ENCODE results near the gene SPIN2B. TPM values are rescaled to one million over a fixed set of nuclear protein-coding genes. Genes with fewer than 3 reads are reported as not detected.
"Not testable (repeated sequence)": the region's sequence is repeated elsewhere in the genome, so short reads cannot be mapped to it uniquely, and the experiment has no call there.

The SPIN2B gene
- total RNA-seq, 1 experiment from 2014 or later = 9.1 TPM

DNA sequence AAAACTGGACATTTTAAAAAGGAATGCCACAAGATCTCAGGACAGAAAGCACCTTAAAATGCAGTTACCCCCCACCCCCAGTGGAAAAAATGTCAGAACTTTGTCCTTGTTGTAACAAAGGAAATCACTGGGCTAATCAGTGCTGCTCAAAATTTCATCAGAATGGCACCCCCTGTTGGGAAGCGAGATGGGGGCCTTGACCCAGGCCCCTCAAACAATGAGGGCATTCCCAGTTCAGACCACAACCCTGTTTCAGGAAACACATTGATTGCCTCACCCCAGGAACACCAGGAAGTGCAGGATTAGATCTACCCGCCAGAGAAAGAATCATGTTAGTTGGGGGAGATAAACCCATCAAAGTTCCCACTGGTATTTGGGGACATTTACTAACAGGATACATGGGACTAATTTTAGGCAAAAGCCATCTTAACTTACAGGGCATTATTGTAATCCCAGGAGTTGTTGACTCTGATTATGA, 16.4 kb downstream of the SPIN2B start:
- no peaks in the 10 kb centered on the region for H3K36me3 ChIP-seq (ENCODE audit: insufficient read depth, low read length, poor library complexity, severe bottlenecking)
- peak; percentile 56 for DNase-seq (ENCODE audit: low spot score)
- intact Hi-C loops (cut with micrococcal nuclease; ENCODE audit: unreplicated experiment) = no loop called here
- H3K4me1 ChIP-seq (ENCODE audit: insufficient read depth, low read length, poor library complexity, severe bottlenecking) = peaks cover 5% of the 10 kb centered on the region
- no peaks in the 10 kb centered on the region for H3K27me3 ChIP-seq (replicated peaks; ENCODE audit: insufficient read depth, low read depth, low read length, poor library complexity)
- no peak for TF ChIP-seq EZH2 (IDR thresholded peaks at IDR 0.05; ENCODE audit: borderline replicate concordance, low read depth, low read length, poor library complexity, severe bottlenecking)
- TF ChIP-seq, protein P1, sequence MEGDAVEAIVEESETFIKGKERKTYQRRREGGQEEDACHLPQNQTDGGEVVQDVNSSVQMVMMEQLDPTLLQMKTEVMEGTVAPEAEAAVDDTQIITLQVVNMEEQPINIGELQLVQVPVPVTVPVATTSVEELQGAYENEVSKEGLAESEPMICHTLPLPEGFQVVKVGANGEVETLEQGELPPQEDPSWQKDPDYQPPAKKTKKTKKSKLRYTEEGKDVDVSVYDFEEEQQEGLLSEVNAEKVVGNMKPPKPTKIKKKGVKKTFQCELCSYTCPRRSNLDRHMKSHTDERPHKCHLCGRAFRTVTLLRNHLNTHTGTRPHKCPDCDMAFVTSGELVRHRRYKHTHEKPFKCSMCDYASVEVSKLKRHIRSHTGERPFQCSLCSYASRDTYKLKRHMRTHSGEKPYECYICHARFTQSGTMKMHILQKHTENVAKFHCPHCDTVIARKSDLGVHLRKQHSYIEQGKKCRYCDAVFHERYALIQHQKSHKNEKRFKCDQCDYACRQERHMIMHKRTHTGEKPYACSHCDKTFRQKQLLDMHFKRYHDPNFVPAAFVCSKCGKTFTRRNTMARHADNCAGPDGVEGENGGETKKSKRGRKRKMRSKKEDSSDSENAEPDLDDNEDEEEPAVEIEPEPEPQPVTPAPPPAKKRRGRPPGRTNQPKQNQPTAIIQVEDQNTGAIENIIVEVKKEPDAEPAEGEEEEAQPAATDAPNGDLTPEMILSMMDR (conservative IDR thresholded peaks at IDR 0.05; ENCODE audit: low read depth, low read length) = no peak
- no peaks in the 10 kb centered on the region for H3K9me3 ChIP-seq (ENCODE audit: low read depth, low read length, poor library complexity, severe bottlenecking)
- H3K4me3 ChIP-seq (ENCODE audit: low read depth, low read length, poor library complexity, severe bottlenecking) = no peak overlapping the region
- no TSS peak for BruUV-seq (replicated peaks)
- ChIA-PET CTCF (no interaction called here), POLR2A (ENCODE audit: low non-redundant PET) (no interaction called here)
- no peak overlapping the region for H3K27ac ChIP-seq (ENCODE audit: low read depth, low read length, poor library complexity, severe bottlenecking)

DNA sequence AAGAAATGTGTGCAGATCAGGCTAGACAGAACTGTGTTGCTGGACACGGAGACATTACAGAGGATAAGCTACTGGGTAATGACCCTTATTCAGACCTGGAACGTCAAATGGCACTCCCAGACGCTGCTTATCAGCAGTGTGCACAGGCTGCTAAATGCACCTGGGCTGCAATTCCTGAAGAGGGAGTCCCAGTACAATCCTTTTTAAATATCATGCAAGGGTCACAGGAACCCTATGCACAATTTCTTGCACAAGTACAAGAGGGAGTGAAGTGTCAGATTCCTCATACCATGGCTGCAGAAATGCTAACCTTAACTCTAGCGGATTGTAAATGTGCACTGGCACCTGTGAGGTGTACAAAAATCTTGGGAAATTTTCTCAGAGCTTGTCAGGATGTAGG, 16.9 kb downstream of the SPIN2B start:
- peak; percentile 4 for DNase-seq (ENCODE audit: low spot score)
- CTCF ChIA-PET = interaction anchor here (0.6 kb wide), 1 partner anchor 371 kb away, joined by 3 read pairs; no protein-coding TSS in a partner anchor
- Histone ChIP-seq H3K9me3 (ENCODE audit: low read depth, low read length, poor library complexity, severe bottlenecking) (no peaks in the 10 kb centered on the region), H3K4me3 (ENCODE audit: low read depth, low read length, poor library complexity, severe bottlenecking) (no peak overlapping the region), H3K27me3 (replicated peaks; ENCODE audit: insufficient read depth, low read depth, low read length, poor library complexity) (no peaks in the 10 kb centered on the region), H3K27ac (ENCODE audit: low read depth, low read length, poor library complexity, severe bottlenecking) (no peak overlapping the region), H3K36me3 (ENCODE audit: insufficient read depth, low read length, poor library complexity, severe bottlenecking) (no peaks in the 10 kb centered on the region), H3K4me1 (ENCODE audit: insufficient read depth, low read length, poor library complexity, severe bottlenecking) (peaks cover 5% of the 10 kb centered on the region)
- no TSS peak for BruUV-seq (replicated peaks)
- intact Hi-C loops (cut with micrococcal nuclease; ENCODE audit: unreplicated experiment) = no loop called here
- POLR2A ChIA-PET (ENCODE audit: low non-redundant PET) = no interaction called here
- no peak for TF ChIP-seq EZH2 (IDR thresholded peaks at IDR 0.05; ENCODE audit: borderline replicate concordance, low read depth, low read length, poor library complexity, severe bottlenecking)
- TF ChIP-seq, protein P1 (conservative IDR thresholded peaks at IDR 0.05; ENCODE audit: low read depth, low read length) = 0 out of 2 replicates have a peak, but pooled peaks have one; percentile 22

DNA sequence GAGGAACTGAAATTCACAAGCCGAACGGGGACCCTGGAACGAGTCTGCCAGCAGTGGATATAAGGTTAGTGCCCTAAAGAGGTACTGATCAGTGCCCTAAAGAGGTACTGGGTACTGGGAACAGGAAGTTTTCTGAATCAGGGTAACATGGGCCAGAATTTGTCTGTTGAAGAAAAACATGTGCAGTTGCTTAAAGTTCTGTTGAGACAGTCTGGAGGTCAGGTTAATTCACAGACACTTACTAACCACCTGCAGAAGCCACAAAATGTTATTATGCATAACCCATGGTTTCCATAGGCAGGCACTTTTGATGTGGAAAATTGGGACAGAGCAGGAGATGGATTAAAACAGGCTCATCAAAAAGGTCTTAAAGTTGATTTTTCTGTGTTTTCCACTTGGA, 17.9 kb downstream of the SPIN2B start:
- H3K36me3 ChIP-seq (ENCODE audit: insufficient read depth, low read length, poor library complexity, severe bottlenecking) = no peaks in the 10 kb centered on the region
- no peaks in the 10 kb centered on the region for H3K9me3 ChIP-seq (ENCODE audit: low read depth, low read length, poor library complexity, severe bottlenecking)
- POLR2A ChIA-PET (ENCODE audit: low non-redundant PET) = no interaction called here
- H3K4me3 ChIP-seq (ENCODE audit: low read depth, low read length, poor library complexity, severe bottlenecking) = no peak overlapping the region
- CTCF ChIA-PET = no interaction called here
- intact Hi-C loops (cut with micrococcal nuclease; ENCODE audit: unreplicated experiment) = no loop called here
- H3K27ac ChIP-seq (ENCODE audit: low read depth, low read length, poor library complexity, severe bottlenecking) = no peak overlapping the region
- TF ChIP-seq EZH2 (IDR thresholded peaks at IDR 0.05; ENCODE audit: borderline replicate concordance, low read depth, low read length, poor library complexity, severe bottlenecking) = no peak
- TF ChIP-seq, protein P1 (conservative IDR thresholded peaks at IDR 0.05; ENCODE audit: low read depth, low read length) = no peak
- no TSS peak for BruUV-seq (replicated peaks)
- H3K4me1 ChIP-seq (ENCODE audit: insufficient read depth, low read length, poor library complexity, severe bottlenecking) = peaks cover 5% of the 10 kb centered on the region
- no peak for DNase-seq (ENCODE audit: low spot score)
- H3K27me3 ChIP-seq (replicated peaks; ENCODE audit: insufficient read depth, low read depth, low read length, poor library complexity) = no peaks in the 10 kb centered on the region

DNA sequence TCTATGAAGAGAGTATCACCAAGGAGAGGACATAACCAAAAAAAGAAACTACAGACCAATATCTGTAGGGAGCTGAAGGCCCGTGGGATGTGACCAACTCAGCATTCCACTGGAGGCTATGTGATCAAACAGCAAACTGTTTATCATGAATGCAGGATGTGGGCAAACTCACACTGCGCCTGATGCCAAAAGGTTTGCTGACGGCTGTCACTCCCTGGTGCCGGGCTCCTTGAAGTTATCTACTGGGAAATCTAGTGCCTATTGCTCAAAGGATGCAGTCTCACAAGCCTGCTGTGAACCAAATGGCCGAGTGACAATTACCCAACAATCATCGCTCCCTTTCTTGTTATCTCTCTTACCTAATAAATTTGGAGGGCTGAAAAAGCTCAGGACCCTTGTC, 18.4 kb downstream of the SPIN2B start:
- H3K4me1 ChIP-seq (ENCODE audit: insufficient read depth, low read length, poor library complexity, severe bottlenecking); H3K27me3 ChIP-seq (replicated peaks; ENCODE audit: insufficient read depth, low read depth, low read length, poor library complexity); POLR2A ChIA-PET (ENCODE audit: low non-redundant PET); H3K4me3 ChIP-seq (ENCODE audit: low read depth, low read length, poor library complexity, severe bottlenecking); H3K36me3 ChIP-seq (ENCODE audit: insufficient read depth, low read length, poor library complexity, severe bottlenecking); CTCF ChIA-PET; H3K9me3 ChIP-seq (ENCODE audit: low read depth, low read length, poor library complexity, severe bottlenecking); DNase-seq (ENCODE audit: low spot score); BruUV-seq (replicated peaks); intact Hi-C loops (cut with micrococcal nuclease; ENCODE audit: unreplicated experiment); H3K27ac ChIP-seq (ENCODE audit: low read depth, low read length, poor library complexity, severe bottlenecking): not testable (repeated sequence)

All from A673 (cell line).